SH-SY5Y (cell line): ENCODE measurements around the gene THUMPD2.

Experiments
- GATA2 ChIP-seq: IDR thresholded peaks from 2 replicates; pipeline ENCODE4 v1.6.1; 2011; ENCODE audit warnings: mild to moderate bottlenecking, low read depth, low read length
- GATA3 ChIP-seq: IDR thresholded peaks from 2 replicates; pipeline ENCODE4 v1.6.1; 2011; ENCODE audit warnings: low read depth, mild to moderate bottlenecking, low read length, moderate library complexity

GRCh38 chr2:39730685-39731302 is 48.3 kb downstream of the THUMPD2 start:
- TF ChIP-seq GATA2 = no peak
- TF ChIP-seq GATA3 = no peak
